ENCODE data around the gene IL6. TPM values are rescaled to one million over a fixed set of nuclear protein-coding genes. Genes with fewer than 3 reads are reported as not detected.

Gene IL6
- total and polyA plus RNA-seq, 2 of the 8 experiments (the other 6 are each of a cell fraction or from before 2014, with no cell fraction given) = 0.12 to 0.41 TPM

GRCh38 chr7:22695476-22696132 lies 31.4 kb upstream of the IL6 start (continued):
- TF ChIP-seq, protein P1, sequence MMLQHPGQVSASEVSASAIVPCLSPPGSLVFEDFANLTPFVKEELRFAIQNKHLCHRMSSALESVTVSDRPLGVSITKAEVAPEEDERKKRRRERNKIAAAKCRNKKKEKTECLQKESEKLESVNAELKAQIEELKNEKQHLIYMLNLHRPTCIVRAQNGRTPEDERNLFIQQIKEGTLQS (IDR thresholded peaks at IDR 0.05; ENCODE audit: insufficient read depth, low read depth, low read length) = no peak
- no peak for TF ChIP-seq CTBP2 (IDR thresholded peaks at IDR 0.05; ENCODE audit: borderline replicate concordance, insufficient read depth, insufficient read length, low read length)
- TF ChIP-seq EZH2 (IDR thresholded peaks at IDR 0.05; ENCODE audit: low read depth, low read length, severe bottlenecking) = no peak
- no peak for TF ChIP-seq GTF2F1 (IDR thresholded peaks at IDR 0.05; ENCODE audit: borderline replicate concordance, low read depth, low read length)
- no peak for TF ChIP-seq RBBP5 (IDR thresholded peaks at IDR 0.05; ENCODE audit: borderline replicate concordance, low read depth, low read length)
- TF ChIP-seq TEAD4 (IDR thresholded peaks at IDR 0.05; ENCODE audit: low read depth, low read length) = no peak
- TF ChIP-seq RAD21 (IDR thresholded peaks at IDR 0.05 in 1 of 2, conservative IDR thresholded peaks at IDR 0.05 in 1 of 2; ENCODE audit: low read depth in 2 of 2, low read length in 2 of 2) = no peak
- TF ChIP-seq HDAC2 (IDR thresholded peaks at IDR 0.05; ENCODE audit: borderline replicate concordance in 1 of 2, low read depth in 2 of 2, low read length in 2 of 2) = no peak
